H9 (cell line): ENCODE data around the gene ELL3. TPM values are rescaled to one million over a fixed set of nuclear protein-coding genes. Genes with fewer than 3 reads are reported as not detected.

Experiments used
- DNase-seq: peaks from one replicate; pipeline ENCODE4 v3.0.0-alpha.2; 2017
- H2AFZ ChIP-seq: one replicate; pipeline ENCODE4 v1.6.1; 2013; ENCODE audit warnings: mild to moderate bottlenecking, low read length, control low read depth, moderate library complexity
- H2AK5ac ChIP-seq: 2 replicates; pipeline ENCODE4 v1.6.1; 2013; ENCODE audit warnings: low read length, control low read depth, mixed read lengths; ENCODE audit not compliant: insufficient read length
- H2BK120ac ChIP-seq: one replicate; pipeline ENCODE4 v1.6.1; 2013; ENCODE audit warnings: low read depth, mild to moderate bottlenecking, low read length, control low read depth, inconsistent platforms; ENCODE audit not compliant: poor library complexity, severe bottlenecking
- H2BK12ac ChIP-seq: 2 replicates; pipeline ENCODE4 v1.6.1; 2013; ENCODE audit warnings: low read length, control low read depth, mixed read lengths, low read depth; ENCODE audit not compliant: insufficient read length
- H2BK15ac ChIP-seq: 2 replicates; pipeline ENCODE4 v1.6.1; 2013; ENCODE audit warnings: low read depth, low read length, control low read depth
- H2BK20ac ChIP-seq: one replicate; pipeline ENCODE4 v1.6.1; 2013; ENCODE audit warnings: low read depth, mild to moderate bottlenecking, low read length, control low read depth, inconsistent platforms; ENCODE audit not compliant: poor library complexity, severe bottlenecking
- H2BK5ac ChIP-seq: 2 replicates; pipeline ENCODE4 v1.6.1; 2013; ENCODE audit warnings: low read length, control low read depth, mixed read lengths; ENCODE audit not compliant: insufficient read length
- H3K14ac ChIP-seq: 2 replicates; pipeline ENCODE4 v1.6.1; 2013; ENCODE audit warnings: low read length, control low read depth; ENCODE audit not compliant: insufficient read depth
- H3K18ac ChIP-seq: 2 replicates; pipeline ENCODE4 v1.6.1; 2013; ENCODE audit warnings: low read depth, mild to moderate bottlenecking, mixed read lengths, low read length, control low read depth; ENCODE audit not compliant: insufficient read length
- H3K23ac ChIP-seq: 2 replicates; pipeline ENCODE4 v1.6.1; 2013; ENCODE audit warnings: low read length, control low read depth, mixed read lengths, low read depth; ENCODE audit not compliant: insufficient read length
- H3K23me2 ChIP-seq: 2 replicates; pipeline ENCODE4 v1.6.1; 2013; ENCODE audit warnings: low read depth, mild to moderate bottlenecking, mixed read lengths, low read length, control low read depth; ENCODE audit not compliant: insufficient read length, poor library complexity, severe bottlenecking
- H3K27ac ChIP-seq: 2 replicates; pipeline ENCODE4 v1.5.1; 2013; ENCODE audit warnings: low read length, control low read depth, mixed read lengths, low read depth; ENCODE audit not compliant: insufficient read length
- H3K27me3 ChIP-seq: 2 replicates; pipeline ENCODE4 v1.6.1; 2013; ENCODE audit warnings: low read length, control low read depth, inconsistent platforms; ENCODE audit not compliant: insufficient read depth
- H3K4ac ChIP-seq: 2 replicates; pipeline ENCODE4 v1.6.1; 2013; ENCODE audit warnings: low read depth, mild to moderate bottlenecking, control low read depth, inconsistent platforms, low read length, moderate library complexity
- H3K4me1 ChIP-seq: 2 replicates; pipeline ENCODE4 v1.6.1; 2013; ENCODE audit warnings: low read length, control low read depth, inconsistent platforms; ENCODE audit not compliant: insufficient read depth
- H3K4me2 ChIP-seq: 2 replicates; pipeline ENCODE4 v1.6.1; 2013; ENCODE audit warnings: low read length, control low read depth, mixed read lengths; ENCODE audit not compliant: insufficient read length, insufficient read depth
- H3K56ac ChIP-seq: 2 replicates; pipeline ENCODE4 v1.6.1; 2013; ENCODE audit warnings: low read depth, mild to moderate bottlenecking, mixed read lengths, low read length, control low read depth; ENCODE audit not compliant: insufficient read length
- H3K79me1 ChIP-seq: 2 replicates; pipeline ENCODE4 v1.6.1; 2013; ENCODE audit warnings: low read depth, mild to moderate bottlenecking, moderate library complexity, low read length, control low read depth, inconsistent platforms; ENCODE audit not compliant: insufficient read depth, poor library complexity, severe bottlenecking
- H3K79me2 ChIP-seq: 2 replicates; pipeline ENCODE4 v1.6.1; 2013; ENCODE audit warnings: low read length, control low read depth, inconsistent platforms; ENCODE audit not compliant: insufficient read depth
- H3K9ac ChIP-seq: 2 replicates; pipeline ENCODE4 v1.6.1; 2013; ENCODE audit warnings: low read length, control low read depth, mixed read lengths; ENCODE audit not compliant: insufficient read length; ENCODE audit errors: extremely low read depth
- H3K9me3 ChIP-seq: one replicate; pipeline ENCODE4 v1.6.1; 2013; ENCODE audit warnings: low read depth, low read length, inconsistent platforms; ENCODE audit not compliant: control insufficient read depth
- H3T11ph ChIP-seq: one replicate; pipeline ENCODE4 v1.6.1; 2013; ENCODE audit warnings: mild to moderate bottlenecking, low read length, control low read depth, inconsistent platforms
- H4K20me1 ChIP-seq: one replicate; pipeline ENCODE4 v1.6.1; 2013; ENCODE audit not compliant: control insufficient read depth, insufficient read length, insufficient read depth
- H4K5ac ChIP-seq: 2 replicates; pipeline ENCODE4 v1.6.1; 2013; ENCODE audit warnings: low read depth, mild to moderate bottlenecking, mixed read lengths, low read length, control low read depth; ENCODE audit not compliant: insufficient read length
- H4K8ac ChIP-seq: replicated peaks from 2 replicates; pipeline ENCODE4 v1.6.1; 2013; ENCODE audit warnings: low read length, control low read depth, mixed read lengths, low read depth; ENCODE audit not compliant: insufficient read length
- H4K91ac ChIP-seq: 2 replicates; pipeline ENCODE4 v1.6.1; 2013; ENCODE audit warnings: low read depth, mild to moderate bottlenecking, moderate library complexity, mixed read lengths, low read length, control low read depth; ENCODE audit not compliant: insufficient read length
- H3K27ac Mint-ChIP-seq, 3 experiments: 2 replicates in 2 of 3; 3 replicates in 1 of 3; pipeline ENCODE4 v1.8.0; 2020 to 2021; ENCODE audit warnings: mixed read lengths in 3 of 3, mild to moderate bottlenecking in 1 of 3, moderate library complexity in 1 of 3
- H3K27me3 Mint-ChIP-seq: 2 replicates; pipeline ENCODE4 v1.8.0; 2021; ENCODE audit warnings: low read depth, mild to moderate bottlenecking, moderate library complexity, mixed read lengths
- H3K36me3 Mint-ChIP-seq, 3 experiments: 2 replicates in 2 of 3; 3 replicates in 1 of 3; pipeline ENCODE4 v1.8.0; 2020 to 2021; ENCODE audit warnings: low read depth in 3 of 3, mixed read lengths in 3 of 3; ENCODE audit not compliant: insufficient read depth in 1 of 3
- H3K4me1 Mint-ChIP-seq, 2 experiments: 2 replicates each; pipeline ENCODE4 v1.8.0; 2020; ENCODE audit warnings: mixed read lengths in 2 of 2
- H3K4me3 Mint-ChIP-seq, 2 experiments: 2 replicates in 1 of 2; 3 replicates in 1 of 2; pipeline ENCODE4 v1.8.0; 2020 to 2021; ENCODE audit warnings: mild to moderate bottlenecking in 2 of 2, mixed read lengths in 2 of 2, moderate library complexity in 1 of 2
- H3K9me3 Mint-ChIP-seq, 2 experiments: 2 replicates in 1 of 2; 3 replicates in 1 of 2; pipeline ENCODE4 v1.8.0; 2020; ENCODE audit warnings: mild to moderate bottlenecking in 2 of 2, mixed read lengths in 2 of 2, moderate library complexity in 1 of 2
- WGBS: extraction: QIAGEN DNeasy Blood & Tissue Kit; methylation state at CpG from one replicate; pipeline ENCODE4 v1.1.7; 2013; ENCODE audit warnings: missing lambda C conversion rate, low lambda C conversion rate, mixed read lengths; ENCODE audit not compliant: insufficient read length; ENCODE audit errors: extremely low coverage; 5-methylcytosine and 5-hydroxymethylcytosine counted together
- total RNA-seq: library from RNA; stranded (reverse); gene quantifications from 2 replicates; pipeline ENCODE4 v1.2.1, GENCODE V29; 2021
- TF ChIP-seq, protein P1 (sequence below): fragments of 200-600 bp; sonication (generic); conservative IDR thresholded peaks from 3 replicates; pipeline ENCODE4 v1.8.0; 2021; ENCODE audit warnings: antibody characterized with exemption, mild to moderate bottlenecking

The ELL3 gene
- total RNA-seq, 1 experiment from 2014 or later: 6.4 TPM

DNA sequence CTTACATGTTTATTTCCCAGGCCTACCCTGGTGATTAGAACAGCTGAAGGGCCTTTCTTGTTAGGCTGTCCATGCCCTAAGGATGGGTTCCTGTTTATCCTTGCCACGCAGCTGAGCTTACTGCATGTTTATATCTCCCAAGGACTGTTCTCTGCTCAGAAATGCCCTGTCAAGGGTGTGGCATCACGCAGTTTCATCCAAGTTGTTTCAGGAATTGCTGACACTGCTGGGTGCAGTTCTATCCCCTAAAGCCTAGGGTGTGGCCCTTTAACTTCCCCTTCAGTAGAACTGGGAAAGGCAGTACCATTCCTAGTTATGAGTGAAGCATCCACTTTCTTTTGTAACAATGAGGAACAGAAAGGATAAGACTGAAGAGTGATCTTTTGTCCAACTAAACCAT is 5.0 kb downstream of the ELL3 start:
- H4K91ac ChIP-seq: no peak overlapping the region
- no peaks in the 10 kb centered on the region; the same call in 1 of the 2 replicates for H3K4me1 ChIP-seq
- H2BK120ac ChIP-seq: no peak overlapping the region
- no peak overlapping the region for H3K14ac ChIP-seq
- Mint-ChIP-seq H3K36me3 (peaks cover 42 to 78% (median 59%) of the 10 kb centered on the region in 3 experiments; a peak in 6 of 7 replicates), H3K9me3 (no peaks in the 10 kb centered on the region), H3K27ac (no peak overlapping the region), H3K27me3 (no peaks in the 10 kb centered on the region; the same call in 1 of the 2 replicates), H3K4me1 (peaks cover 12% of the 10 kb centered on the region in 2 experiments), H3K4me3 (no peak overlapping the region)
- no peaks in the 10 kb centered on the region for H3K79me1 ChIP-seq
- no peak overlapping the region for H2BK15ac ChIP-seq
- H3K27ac ChIP-seq: no peak overlapping the region
- no peak overlapping the region for H3K56ac ChIP-seq
- TF ChIP-seq, protein P1, sequence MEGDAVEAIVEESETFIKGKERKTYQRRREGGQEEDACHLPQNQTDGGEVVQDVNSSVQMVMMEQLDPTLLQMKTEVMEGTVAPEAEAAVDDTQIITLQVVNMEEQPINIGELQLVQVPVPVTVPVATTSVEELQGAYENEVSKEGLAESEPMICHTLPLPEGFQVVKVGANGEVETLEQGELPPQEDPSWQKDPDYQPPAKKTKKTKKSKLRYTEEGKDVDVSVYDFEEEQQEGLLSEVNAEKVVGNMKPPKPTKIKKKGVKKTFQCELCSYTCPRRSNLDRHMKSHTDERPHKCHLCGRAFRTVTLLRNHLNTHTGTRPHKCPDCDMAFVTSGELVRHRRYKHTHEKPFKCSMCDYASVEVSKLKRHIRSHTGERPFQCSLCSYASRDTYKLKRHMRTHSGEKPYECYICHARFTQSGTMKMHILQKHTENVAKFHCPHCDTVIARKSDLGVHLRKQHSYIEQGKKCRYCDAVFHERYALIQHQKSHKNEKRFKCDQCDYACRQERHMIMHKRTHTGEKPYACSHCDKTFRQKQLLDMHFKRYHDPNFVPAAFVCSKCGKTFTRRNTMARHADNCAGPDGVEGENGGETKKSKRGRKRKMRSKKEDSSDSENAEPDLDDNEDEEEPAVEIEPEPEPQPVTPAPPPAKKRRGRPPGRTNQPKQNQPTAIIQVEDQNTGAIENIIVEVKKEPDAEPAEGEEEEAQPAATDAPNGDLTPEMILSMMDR: no peak
- H2BK12ac ChIP-seq: no peak overlapping the region
- H3K23me2 ChIP-seq: peaks cover 9% of the 10 kb centered on the region
- H3T11ph ChIP-seq: no peak overlapping the region
- no peak overlapping the region for H3K9ac ChIP-seq
- no peak overlapping the region for H2AFZ ChIP-seq
- H3K4me2 ChIP-seq: no peak overlapping the region
- H4K8ac ChIP-seq: no peak overlapping the region
- DNase-seq: no peak
- no peaks in the 10 kb centered on the region for H3K79me2 ChIP-seq
- H4K5ac ChIP-seq: no peak overlapping the region
- no peak overlapping the region for H2AK5ac ChIP-seq
- no peaks in the 10 kb centered on the region for H3K27me3 ChIP-seq
- H3K9me3 ChIP-seq: no peaks in the 10 kb centered on the region
- no peak overlapping the region for H2BK20ac ChIP-seq
- H3K23ac ChIP-seq: no peak overlapping the region
- H3K4ac ChIP-seq: no peak overlapping the region
- H4K20me1 ChIP-seq: no peaks in the 10 kb centered on the region
- H2BK5ac ChIP-seq: no peak overlapping the region
- H3K18ac ChIP-seq: no peak overlapping the region
- no CpG with 5 or more reads among the region's 2 CpGs for whole genome bisulfite sequencing
